ENCODE results near the gene TTBK2. TPM values are rescaled to one million over a fixed set of nuclear protein-coding genes. Genes with fewer than 3 reads are reported as not detected.

The TTBK2 gene
- total and polyA plus RNA-seq, 4 donors: 1.0 to 6.4 (median 4.3) TPM

DNA sequence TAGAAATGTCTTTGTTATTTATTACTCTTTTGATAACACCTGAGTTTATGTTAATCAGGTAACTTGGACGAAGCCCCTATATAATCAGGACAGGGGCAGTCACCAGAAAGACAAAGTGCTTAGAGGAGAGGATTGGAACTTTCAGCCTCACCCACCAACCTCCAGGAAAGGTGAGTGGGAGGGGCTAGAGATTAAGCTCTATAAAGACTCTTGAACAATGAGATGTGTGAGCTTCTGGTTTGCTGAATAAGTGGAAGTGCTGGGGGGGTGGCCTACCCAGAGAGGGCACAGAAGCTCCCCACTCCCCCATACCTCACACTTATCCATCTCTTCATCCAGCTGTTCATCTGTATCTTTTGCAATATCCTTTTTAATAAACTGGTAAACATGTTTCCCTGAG is 73.9 kb downstream of the TTBK2 start (continued):
- TF ChIP-seq, protein P1, sequence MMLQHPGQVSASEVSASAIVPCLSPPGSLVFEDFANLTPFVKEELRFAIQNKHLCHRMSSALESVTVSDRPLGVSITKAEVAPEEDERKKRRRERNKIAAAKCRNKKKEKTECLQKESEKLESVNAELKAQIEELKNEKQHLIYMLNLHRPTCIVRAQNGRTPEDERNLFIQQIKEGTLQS (IDR thresholded peaks at IDR 0.05): no peak

GRCh38 chr15:42845581-42845980 is 75.0 kb downstream of the TTBK2 start:
- Histone ChIP-seq H3K4me3 (ENCODE audit: low read depth in 1 of 3, low read length in 3 of 3) (no peak overlapping the region), H3K9me3 (ENCODE audit: control insufficient read depth in 4 of 4, low read length in 3 of 4) (no peaks in the 10 kb centered on the region), H3K9ac (ENCODE audit: low read depth in 1 of 2, low read length in 2 of 2) (no peak overlapping the region), H3K27ac (ENCODE audit: low read depth in 1 of 2, low read length in 2 of 2) (no peak overlapping the region), H3K27me3 (ENCODE audit: control insufficient read depth in 4 of 4, insufficient read depth in 4 of 4, low read length in 3 of 4) (no peaks in the 10 kb centered on the region), H3K36me3 (ENCODE audit: control insufficient read depth in 4 of 4, insufficient read depth in 3 of 4, low read depth in 1 of 4, low read length in 3 of 4) (peaks cover 0 to 3% (median 2%) of the 10 kb centered on the region in 4 donors), H3K4me1 (ENCODE audit: control insufficient read depth in 4 of 4, insufficient read depth in 4 of 4, low read length in 3 of 4) (no peaks in the 10 kb centered on the region)
- WGBS: 95% methylated on average over 5 of the region's 5 CpGs
- TF ChIP-seq EGR1 (IDR thresholded peaks at IDR 0.05; ENCODE audit: low read depth in 2 of 2) (no peak), FOXA1 (IDR thresholded peaks at IDR 0.05) (no peak), HNF4A (conservative IDR thresholded peaks at IDR 0.05) (no peak), GABPA (IDR thresholded peaks at IDR 0.05 in 1 of 2, conservative IDR thresholded peaks at IDR 0.05 in 1 of 2) (no peak), RAD21 (IDR thresholded peaks at IDR 0.05) (no peak), TAF1 (conservative IDR thresholded peaks at IDR 0.05) (no peak), NR2F2 (IDR thresholded peaks at IDR 0.05) (no peak), SP1 (IDR thresholded peaks at IDR 0.05) (no peak)
- TF ChIP-seq, protein P2, sequence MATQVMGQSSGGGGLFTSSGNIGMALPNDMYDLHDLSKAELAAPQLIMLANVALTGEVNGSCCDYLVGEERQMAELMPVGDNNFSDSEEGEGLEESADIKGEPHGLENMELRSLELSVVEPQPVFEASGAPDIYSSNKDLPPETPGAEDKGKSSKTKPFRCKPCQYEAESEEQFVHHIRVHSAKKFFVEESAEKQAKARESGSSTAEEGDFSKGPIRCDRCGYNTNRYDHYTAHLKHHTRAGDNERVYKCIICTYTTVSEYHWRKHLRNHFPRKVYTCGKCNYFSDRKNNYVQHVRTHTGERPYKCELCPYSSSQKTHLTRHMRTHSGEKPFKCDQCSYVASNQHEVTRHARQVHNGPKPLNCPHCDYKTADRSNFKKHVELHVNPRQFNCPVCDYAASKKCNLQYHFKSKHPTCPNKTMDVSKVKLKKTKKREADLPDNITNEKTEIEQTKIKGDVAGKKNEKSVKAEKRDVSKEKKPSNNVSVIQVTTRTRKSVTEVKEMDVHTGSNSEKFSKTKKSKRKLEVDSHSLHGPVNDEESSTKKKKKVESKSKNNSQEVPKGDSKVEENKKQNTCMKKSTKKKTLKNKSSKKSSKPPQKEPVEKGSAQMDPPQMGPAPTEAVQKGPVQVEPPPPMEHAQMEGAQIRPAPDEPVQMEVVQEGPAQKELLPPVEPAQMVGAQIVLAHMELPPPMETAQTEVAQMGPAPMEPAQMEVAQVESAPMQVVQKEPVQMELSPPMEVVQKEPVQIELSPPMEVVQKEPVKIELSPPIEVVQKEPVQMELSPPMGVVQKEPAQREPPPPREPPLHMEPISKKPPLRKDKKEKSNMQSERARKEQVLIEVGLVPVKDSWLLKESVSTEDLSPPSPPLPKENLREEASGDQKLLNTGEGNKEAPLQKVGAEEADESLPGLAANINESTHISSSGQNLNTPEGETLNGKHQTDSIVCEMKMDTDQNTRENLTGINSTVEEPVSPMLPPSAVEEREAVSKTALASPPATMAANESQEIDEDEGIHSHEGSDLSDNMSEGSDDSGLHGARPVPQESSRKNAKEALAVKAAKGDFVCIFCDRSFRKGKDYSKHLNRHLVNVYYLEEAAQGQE (IDR thresholded peaks at IDR 0.05): no peak
- TF ChIP-seq, protein P3, sequence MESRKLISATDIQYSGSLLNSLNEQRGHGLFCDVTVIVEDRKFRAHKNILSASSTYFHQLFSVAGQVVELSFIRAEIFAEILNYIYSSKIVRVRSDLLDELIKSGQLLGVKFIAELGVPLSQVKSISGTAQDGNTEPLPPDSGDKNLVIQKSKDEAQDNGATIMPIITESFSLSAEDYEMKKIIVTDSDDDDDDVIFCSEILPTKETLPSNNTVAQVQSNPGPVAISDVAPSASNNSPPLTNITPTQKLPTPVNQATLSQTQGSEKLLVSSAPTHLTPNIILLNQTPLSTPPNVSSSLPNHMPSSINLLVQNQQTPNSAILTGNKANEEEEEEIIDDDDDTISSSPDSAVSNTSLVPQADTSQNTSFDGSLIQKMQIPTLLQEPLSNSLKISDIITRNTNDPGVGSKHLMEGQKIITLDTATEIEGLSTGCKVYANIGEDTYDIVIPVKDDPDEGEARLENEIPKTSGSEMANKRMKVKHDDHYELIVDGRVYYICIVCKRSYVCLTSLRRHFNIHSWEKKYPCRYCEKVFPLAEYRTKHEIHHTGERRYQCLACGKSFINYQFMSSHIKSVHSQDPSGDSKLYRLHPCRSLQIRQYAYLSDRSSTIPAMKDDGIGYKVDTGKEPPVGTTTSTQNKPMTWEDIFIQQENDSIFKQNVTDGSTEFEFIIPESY (IDR thresholded peaks at IDR 0.05): no peak
- DNase-seq (ENCODE audit: low spot score): no peak

DNA sequence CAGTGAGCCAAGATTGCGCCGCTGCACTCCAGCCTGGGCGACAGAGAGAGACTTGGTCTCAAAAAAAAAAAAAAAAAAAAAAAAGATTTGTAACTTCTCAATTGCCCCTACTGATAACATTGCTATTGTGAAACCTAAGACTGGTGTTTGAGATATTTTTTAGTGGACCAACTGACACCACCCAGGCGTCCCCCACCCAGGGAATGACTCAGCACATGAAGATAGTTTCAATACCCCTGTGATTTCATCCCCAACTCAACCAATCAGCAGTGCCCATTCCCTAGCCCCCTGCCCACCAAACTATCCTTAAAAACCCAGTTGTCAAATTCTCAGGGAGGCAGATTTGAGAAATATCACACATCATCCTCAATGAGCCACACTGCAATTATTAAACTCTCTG is 76.9 kb downstream of the TTBK2 start:
- Histone ChIP-seq H3K9ac (ENCODE audit: low read depth in 1 of 2, low read length in 2 of 2) (no peak overlapping the region), H3K36me3 (ENCODE audit: control insufficient read depth in 4 of 4, insufficient read depth in 3 of 4, low read depth in 1 of 4, low read length in 3 of 4) (peaks cover 0 to 3% (median 1%) of the 10 kb centered on the region in 4 donors), H3K9me3 (ENCODE audit: control insufficient read depth in 4 of 4, low read length in 3 of 4) (no peaks in the 10 kb centered on the region), H3K27ac (ENCODE audit: low read depth in 1 of 2, low read length in 2 of 2) (no peak overlapping the region), H3K4me3 (ENCODE audit: low read depth in 1 of 3, low read length in 3 of 3) (no peak overlapping the region), H3K27me3 (ENCODE audit: control insufficient read depth in 4 of 4, insufficient read depth in 4 of 4, low read length in 3 of 4) (no peaks in the 10 kb centered on the region), H3K4me1 (ENCODE audit: control insufficient read depth in 4 of 4, insufficient read depth in 4 of 4, low read length in 3 of 4) (no peaks in the 10 kb centered on the region)
- DNase-seq (ENCODE audit: low spot score): no peak
- TF ChIP-seq YY1 (IDR thresholded peaks at IDR 0.05): no peak
- no peak for TF ChIP-seq HNF4G (IDR thresholded peaks at IDR 0.05)
- TF ChIP-seq, protein P2 (IDR thresholded peaks at IDR 0.05): no peak
- TF ChIP-seq NR2F2 (IDR thresholded peaks at IDR 0.05): no peak
- 96% methylated on average over 4 of the region's 4 CpGs for WGBS

All from liver (tissue), 9 donors.